ENCODE data around the gene KCNAB2. TPM values are rescaled to one million over a fixed set of nuclear protein-coding genes. Genes with fewer than 3 reads are reported as not detected.

The KCNAB2 gene
- total RNA-seq, 1 experiment from 2014 or later: 10.3 TPM

GRCh38 chr1:6029351-6029750 lies 16.3 kb upstream of the KCNAB2 start (continued):
- TF ChIP-seq NFE2L1 (CRISPR knock-in tag; IDR thresholded peaks at IDR 0.05) (no peak), OVOL2 (CRISPR knock-in tag; IDR thresholded peaks at IDR 0.05; ENCODE audit: borderline replicate concordance) (no peak), NR1H2 (CRISPR knock-in tag; IDR thresholded peaks at IDR 0.05) (no peak), CREB1 (CRISPR knock-in tag; IDR thresholded peaks at IDR 0.05) (no peak), EMX1 (CRISPR knock-in tag; IDR thresholded peaks at IDR 0.05) (no peak), ARID4B (CRISPR knock-in tag; IDR thresholded peaks at IDR 0.05; ENCODE audit: borderline replicate concordance) (no peak), CDX4 (CRISPR knock-in tag; IDR thresholded peaks at IDR 0.05; ENCODE audit: borderline replicate concordance) (no peak), TEAD4 (CRISPR knock-in tag; IDR thresholded peaks at IDR 0.05) (no peak)

- Mint-ChIP-seq H3K4me1 (peaks cover 8% of the 10 kb centered on the region), H3K4me3 (no peak overlapping the region), H3K9me3 (no peaks in the 10 kb centered on the region), H3K27ac (no peak overlapping the region), H3K36me3 (no peaks in the 10 kb centered on the region), H3K27me3 (ENCODE audit: low read depth) (peaks cover 5% of the 10 kb centered on the region)
- CTCF ChIA-PET: no interaction called here
- ATAC-seq (no peak), DNase-seq (ENCODE audit: low spot score) (no peak)
- TF ChIP-seq PRRX2 (CRISPR knock-in tag; IDR thresholded peaks at IDR 0.05): no peak
- TF ChIP-seq ZNF219 (CRISPR knock-in tag; IDR thresholded peaks at IDR 0.05; ENCODE audit: borderline replicate concordance): no peak
- TF ChIP-seq ZNF512 (CRISPR knock-in tag; IDR thresholded peaks at IDR 0.05; ENCODE audit: borderline replicate concordance): no peak
- TF ChIP-seq ARID4B (CRISPR knock-in tag; IDR thresholded peaks at IDR 0.05; ENCODE audit: borderline replicate concordance): no peak
- no peak for TF ChIP-seq ATF1 (CRISPR knock-in tag; IDR thresholded peaks at IDR 0.05)
- TF ChIP-seq ZNF317 (CRISPR knock-in tag; IDR thresholded peaks at IDR 0.05; ENCODE audit: borderline replicate concordance, low read depth): no peak
- TF ChIP-seq RORB (CRISPR knock-in tag; IDR thresholded peaks at IDR 0.05): no peak
- TF ChIP-seq ZBTB21 (CRISPR knock-in tag; IDR thresholded peaks at IDR 0.05; ENCODE audit: borderline replicate concordance): no peak
- TF ChIP-seq CBFB (CRISPR knock-in tag; IDR thresholded peaks at IDR 0.05; ENCODE audit: low read depth): no peak
- TF ChIP-seq ZNF396 (CRISPR knock-in tag; IDR thresholded peaks at IDR 0.05; ENCODE audit: borderline replicate concordance): no peak
- TF ChIP-seq ZNF423 (CRISPR knock-in tag; IDR thresholded peaks at IDR 0.05): no peak
- no peak for TF ChIP-seq RELA (CRISPR knock-in tag; IDR thresholded peaks at IDR 0.05; ENCODE audit: borderline replicate concordance)
- TF ChIP-seq ZNF263 (CRISPR knock-in tag; IDR thresholded peaks at IDR 0.05; ENCODE audit: low read depth): no peak
- TF ChIP-seq ESRRA (CRISPR knock-in tag; IDR thresholded peaks at IDR 0.05; ENCODE audit: borderline replicate concordance): no peak
- POLR2A ChIA-PET: no interaction called here
Observed at GRCh38 chr1:6030132-6030531, 15.6 kb upstream of the KCNAB2 start.

All from WTC11 (cell line).